LNCaP clone FGC (cell line): ENCODE results near the gene COLQ.

Source experiments
- DNase-seq: peaks from one replicate; pipeline ENCODE4 v3.0.0-alpha.2; 2011; ENCODE audit warnings: low read depth
- H3K4me3 ChIP-seq: 2 replicates; pipeline ENCODE4 v1.5.1; 2011; ENCODE audit warnings: mild to moderate bottlenecking, low read depth, low read length, control low read depth
- CTCF ChIP-seq: IDR thresholded peaks from 2 replicates; pipeline ENCODE4 v1.5.1; 2012; ENCODE audit warnings: mild to moderate bottlenecking; ENCODE audit not compliant: control insufficient read depth, insufficient read depth; ENCODE audit errors: extremely low read depth

The COLQ gene

GRCh38 chr3:15449489-15450224, 71.8 kb downstream of the COLQ start:
- H3K4me3 ChIP-seq: no peak overlapping the region
- no peak for DNase-seq
- TF ChIP-seq CTCF: no peak

- no peak overlapping the region for H3K4me3 ChIP-seq
- no peak for DNase-seq
- TF ChIP-seq CTCF: no peak
Observed at GRCh38 chr3:15443826-15444524, 77.5 kb downstream of the COLQ start.

GRCh38 chr3:15440891-15441290, 80.6 kb downstream of the COLQ start:
- no peak for DNase-seq
- H3K4me3 ChIP-seq: no peak overlapping the region
- TF ChIP-seq CTCF: no peak

GRCh38 chr3:15439476-15439875, 82.0 kb downstream of the COLQ start:
- DNase-seq: no peak
- no peak overlapping the region for H3K4me3 ChIP-seq
- no peak for TF ChIP-seq CTCF

GRCh38 chr3:15438983-15439382, 82.5 kb downstream of the COLQ start:
- TF ChIP-seq CTCF: no peak
- DNase-seq: no peak
- H3K4me3 ChIP-seq: no peak overlapping the region

- TF ChIP-seq CTCF: no peak
- DNase-seq: no peak
- H3K4me3 ChIP-seq: no peak overlapping the region
Observed at GRCh38 chr3:15436246-15436645, 85.3 kb downstream of the COLQ start.
